GM18867 (cell line): Measurements from ENCODE around the gene FAM25A.

ENCODE experiments used
- ATAC-seq: cut with Tn5 transposase; IDR thresholded peaks from one replicate; pipeline ENCODE4 v1.9.1; 2021; ENCODE audit warnings: mild to moderate bottlenecking, moderate library complexity; ENCODE audit not compliant: unreplicated experiment

The FAM25A gene

DNA sequence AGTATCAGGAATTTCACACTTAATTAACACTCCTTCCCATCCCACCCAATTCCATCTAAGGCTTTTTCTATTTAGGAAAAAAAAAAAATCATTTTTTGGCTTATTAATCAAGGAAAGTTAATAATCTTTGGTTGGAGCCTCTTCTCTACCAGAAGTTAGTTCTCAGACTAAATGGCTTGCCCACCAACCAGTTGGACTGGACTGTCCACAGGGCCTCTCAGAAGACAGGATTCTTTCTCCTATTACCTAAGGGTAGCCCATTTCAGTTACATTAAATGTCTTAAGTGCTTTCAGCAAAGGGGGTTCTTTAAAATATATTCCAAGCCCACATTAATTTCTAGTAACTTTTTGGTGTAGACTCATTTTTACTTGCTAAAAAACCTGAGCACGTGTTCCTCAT, 39.3 kb downstream of the FAM25A start:
- no peak for ATAC-seq

DNA sequence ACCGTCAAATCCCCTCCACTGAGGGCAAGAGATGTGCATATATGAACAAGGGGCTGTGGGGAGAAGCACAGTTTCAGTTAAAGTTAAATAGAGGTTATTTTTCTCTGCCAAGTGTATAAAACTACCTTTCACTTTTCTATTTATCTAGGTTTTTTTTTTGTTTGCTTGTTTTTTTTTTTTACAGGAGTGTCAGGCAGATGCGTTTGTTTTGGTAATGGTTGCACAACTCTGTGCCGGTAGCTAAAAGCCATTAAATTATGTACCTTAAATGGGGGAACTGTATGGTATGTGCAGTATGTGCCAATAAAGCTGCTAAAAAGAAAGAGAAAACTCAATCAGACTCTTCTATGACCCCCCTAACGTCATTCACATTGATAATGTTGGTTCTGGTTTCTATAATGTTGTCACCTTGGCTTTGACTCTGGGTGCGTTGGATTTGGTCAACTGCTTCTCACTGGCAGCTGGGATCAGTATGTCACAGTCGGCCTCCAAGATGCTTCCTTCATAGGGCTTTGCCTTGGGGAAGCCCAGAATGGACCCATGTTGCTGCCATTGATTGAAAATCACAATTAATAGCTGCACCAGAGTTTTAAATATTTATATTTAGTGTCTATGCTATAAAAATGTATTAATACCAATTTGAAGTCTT, 40.3 kb downstream of the FAM25A start:
- ATAC-seq, result no peak

DNA sequence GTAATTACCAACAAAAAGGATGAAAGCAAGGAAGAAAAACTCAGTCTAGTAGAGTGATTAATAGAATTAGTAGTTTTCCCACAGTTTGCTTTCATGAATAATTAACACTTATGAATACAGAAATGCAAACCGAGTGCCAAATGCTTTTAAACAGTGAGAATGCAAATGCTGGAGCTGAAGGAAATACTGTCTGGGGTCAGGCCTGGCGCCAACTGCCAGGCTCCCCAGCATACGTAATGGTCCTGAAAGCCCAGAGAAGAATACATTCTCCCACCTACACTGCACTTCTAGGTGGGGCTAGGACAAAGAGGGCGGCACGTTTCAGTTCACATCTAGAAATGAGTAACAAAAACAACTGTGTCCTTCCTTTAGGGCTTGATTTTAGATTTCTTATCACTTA, 44.6 kb downstream of the FAM25A start:
- no peak for ATAC-seq

DNA sequence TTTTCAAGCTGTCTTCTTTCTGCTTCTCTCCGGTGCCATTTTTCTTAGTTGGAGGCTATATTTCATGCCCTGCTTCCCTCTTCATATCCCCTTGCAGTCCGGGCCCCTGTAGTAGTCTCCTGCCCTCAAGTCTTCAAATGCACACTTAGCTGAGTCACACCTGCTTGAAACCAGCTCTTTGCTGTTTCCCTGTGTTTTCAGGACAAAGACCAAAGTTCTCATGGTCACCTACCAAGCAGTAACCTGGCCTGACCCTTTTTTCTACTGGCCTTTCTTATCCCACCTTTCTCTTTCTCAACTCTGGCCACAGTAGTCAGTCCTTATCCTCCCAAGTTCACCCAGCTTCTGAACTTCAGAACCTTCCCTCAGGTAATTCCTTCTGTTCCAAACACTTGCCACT, 46.1 kb downstream of the FAM25A start:
- ATAC-seq, result no peak

DNA sequence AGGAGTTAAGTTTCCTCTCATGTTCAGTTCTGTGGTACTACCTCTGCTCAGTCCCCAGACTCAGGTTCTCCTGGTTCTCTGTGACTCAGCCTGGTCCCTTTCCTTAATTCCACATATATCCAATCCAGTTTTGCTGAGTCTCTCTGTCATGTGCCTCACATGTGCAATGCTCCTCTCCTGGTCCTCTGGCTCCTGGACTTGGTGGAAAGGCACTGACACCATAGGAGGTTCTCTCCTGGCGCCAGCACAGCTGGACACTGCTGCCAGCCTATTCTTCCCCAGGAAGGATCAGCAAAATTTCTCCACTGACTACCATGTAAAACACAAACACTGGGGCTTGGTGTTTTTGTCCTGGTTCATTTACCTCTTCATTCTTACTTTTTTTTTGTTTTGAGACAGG, 46.8 kb downstream of the FAM25A start:
- no peak for ATAC-seq

DNA sequence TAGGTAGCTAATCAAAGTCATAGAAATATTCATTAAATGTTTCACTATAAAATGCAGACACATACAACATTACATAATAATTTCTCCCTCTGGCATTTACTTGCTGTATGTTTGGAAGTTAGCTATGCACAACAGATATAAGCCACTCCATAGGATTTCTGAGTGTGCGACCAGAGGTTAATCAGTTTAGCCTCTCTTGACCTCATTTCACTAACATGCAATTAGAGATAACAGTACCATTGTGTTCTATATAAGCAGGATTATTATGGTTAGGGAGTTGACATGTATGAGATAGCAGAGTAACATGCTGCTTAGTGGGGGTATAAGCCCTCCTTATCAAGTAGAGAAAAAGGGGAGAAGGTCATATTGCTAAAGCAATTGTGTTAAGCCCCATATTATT, 48.2 kb downstream of the FAM25A start:
- no peak for ATAC-seq

DNA sequence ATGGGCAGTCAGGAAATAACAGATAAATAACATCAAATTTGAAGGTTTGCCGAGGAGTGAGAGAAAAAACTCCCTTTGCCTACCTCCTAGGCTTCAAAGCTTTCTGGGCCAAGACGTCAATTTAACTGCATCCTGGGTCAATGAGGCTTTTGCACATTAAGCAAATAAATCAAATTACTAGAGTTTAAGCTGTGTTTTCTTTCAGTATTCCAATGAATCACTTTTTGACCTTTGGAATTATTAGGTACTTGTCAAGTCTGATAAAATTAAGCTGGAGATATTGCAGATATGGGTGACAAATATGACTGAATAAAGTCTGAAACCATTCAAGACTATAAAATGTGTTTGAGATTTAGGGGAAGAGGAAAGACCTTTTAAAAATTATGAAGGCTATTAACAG, 52.4 kb downstream of the FAM25A start:
- ATAC-seq, result no peak
